Osteoblast (primary cell): ENCODE measurements around the gene DNAH8. TPM values are rescaled to one million over a fixed set of nuclear protein-coding genes. Genes with fewer than 3 reads are reported as not detected.

Experiments
- DNase-seq: peaks from one replicate; pipeline ENCODE4 v3.0.0; 2011; ENCODE audit warnings: low spot score, mixed read lengths; ENCODE audit not compliant: insufficient read length; ENCODE audit errors: missing footprints
- H2AFZ ChIP-seq: 2 replicates; pipeline ENCODE4 v1.6.0; 2011; ENCODE audit warnings: mild to moderate bottlenecking, low read length
- H3K27ac ChIP-seq: 2 replicates; pipeline ENCODE4 v1.5.1; 2011; ENCODE audit warnings: mild to moderate bottlenecking, low read depth, low read length, moderate library complexity
- H3K27me3 ChIP-seq: 2 replicates; pipeline ENCODE4 v1.6.0; 2012; ENCODE audit warnings: mild to moderate bottlenecking, control low read depth, inconsistent platforms, low read length, moderate library complexity; ENCODE audit not compliant: insufficient read depth
- H3K36me3 ChIP-seq: 2 replicates; pipeline ENCODE4 v1.5.1; 2011; ENCODE audit warnings: mild to moderate bottlenecking, low read length, control low read depth, moderate library complexity; ENCODE audit not compliant: insufficient read depth
- H3K4me1 ChIP-seq: 2 replicates; pipeline ENCODE4 v1.5.1; 2011; ENCODE audit warnings: mild to moderate bottlenecking, low read length, control low read depth, moderate library complexity; ENCODE audit not compliant: insufficient read depth
- H3K4me2 ChIP-seq: 2 replicates; pipeline ENCODE4 v1.6.0; 2011; ENCODE audit warnings: mild to moderate bottlenecking, low read length; ENCODE audit not compliant: insufficient read depth
- H3K4me3 ChIP-seq: fragments of 200-600 bp; sonication (generic); 3 replicates; pipeline ENCODE4 v1.5.1; 2012; ENCODE audit warnings: mild to moderate bottlenecking, low read length, inconsistent platforms; ENCODE audit not compliant: insufficient read depth
- H3K79me2 ChIP-seq: 2 replicates; pipeline ENCODE4 v1.6.0; 2012; ENCODE audit warnings: mild to moderate bottlenecking, low read length, control low read depth, inconsistent platforms; ENCODE audit not compliant: insufficient read depth
- H3K9me3 ChIP-seq: 2 replicates; pipeline ENCODE4 v1.5.1; 2011; ENCODE audit warnings: low read depth, low read length, control low read depth
- H4K20me1 ChIP-seq: 2 replicates; pipeline ENCODE4 v1.6.0; 2012; ENCODE audit warnings: mild to moderate bottlenecking, low read length, control low read depth; ENCODE audit not compliant: insufficient read depth
- total RNA-seq: library from RNA; depleted of rRNA; stranded (reverse); fragments of >200 nt; gene quantifications from 2 replicates; pipeline ENCODE4 v1.2.3, GENCODE V29; 2012
- TF ChIP-seq, protein P1 (sequence below): IDR thresholded peaks from 2 replicates; pipeline ENCODE4 v1.5.1; 2011; ENCODE audit warnings: mild to moderate bottlenecking, low read depth, low read length, moderate library complexity; ENCODE audit errors: extremely low read depth

Gene DNAH8
- total RNA-seq, 1 donor, result 0.36 TPM

DNA sequence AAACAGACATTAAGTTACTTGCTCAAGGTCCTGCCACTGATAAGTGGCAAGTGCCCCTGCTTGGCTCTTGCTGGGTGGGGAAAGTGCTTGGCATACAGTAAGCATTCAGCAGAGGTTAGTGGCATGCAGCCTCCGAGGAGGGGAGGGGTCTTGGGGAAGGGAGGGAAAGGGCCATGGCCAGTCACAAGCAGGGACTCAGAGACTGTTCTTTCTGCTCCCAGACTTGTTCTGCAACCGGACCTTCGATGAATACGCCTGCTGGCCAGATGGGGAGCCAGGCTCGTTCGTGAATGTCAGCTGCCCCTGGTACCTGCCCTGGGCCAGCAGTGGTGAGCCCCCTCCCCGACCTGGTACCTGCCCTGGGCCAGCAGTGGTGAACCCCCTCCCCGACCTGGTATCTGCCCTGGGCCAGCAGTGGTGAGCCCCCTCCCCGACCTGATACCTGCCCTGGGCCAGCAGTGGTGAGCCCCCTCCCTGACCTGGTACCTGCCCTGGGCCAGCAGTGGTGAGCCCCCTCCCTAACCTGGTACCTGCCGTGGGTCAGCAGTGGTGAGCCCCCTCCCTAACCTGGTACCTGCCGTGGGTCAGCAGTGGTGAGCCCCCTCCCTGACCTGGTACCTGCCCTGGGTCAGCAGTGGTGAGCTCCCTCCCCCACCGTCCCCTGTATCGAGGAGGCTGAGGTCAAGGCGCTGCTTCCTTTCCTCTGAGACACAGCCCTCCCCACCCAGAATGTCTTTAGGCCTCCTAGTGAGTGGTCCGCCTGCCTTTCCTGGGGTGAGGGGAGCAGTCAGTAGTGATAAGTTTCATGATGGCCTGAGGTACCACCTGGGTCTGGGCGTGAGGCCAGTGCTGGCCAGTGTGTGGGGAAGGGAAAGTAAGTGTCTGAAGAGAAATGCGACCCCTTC, 342.4 kb downstream of the DNAH8 start:
- H3K4me2 ChIP-seq, result no peak overlapping the region

GRCh38 chr6:39058471-39059147, 343.5 kb downstream of the DNAH8 start:
- Histone ChIP-seq H3K36me3 (no peaks in the 10 kb centered on the region), H3K79me2 (no peaks in the 10 kb centered on the region), H3K9me3 (no peaks in the 10 kb centered on the region), H2AFZ (no peak overlapping the region), H3K4me2 (no peak overlapping the region), H3K4me3 (no peak overlapping the region), H3K27ac (no peak overlapping the region), H3K27me3 (no peaks in the 10 kb centered on the region), H3K4me1 (no peaks in the 10 kb centered on the region), H4K20me1 (no peaks in the 10 kb centered on the region)
- TF ChIP-seq, protein P1, sequence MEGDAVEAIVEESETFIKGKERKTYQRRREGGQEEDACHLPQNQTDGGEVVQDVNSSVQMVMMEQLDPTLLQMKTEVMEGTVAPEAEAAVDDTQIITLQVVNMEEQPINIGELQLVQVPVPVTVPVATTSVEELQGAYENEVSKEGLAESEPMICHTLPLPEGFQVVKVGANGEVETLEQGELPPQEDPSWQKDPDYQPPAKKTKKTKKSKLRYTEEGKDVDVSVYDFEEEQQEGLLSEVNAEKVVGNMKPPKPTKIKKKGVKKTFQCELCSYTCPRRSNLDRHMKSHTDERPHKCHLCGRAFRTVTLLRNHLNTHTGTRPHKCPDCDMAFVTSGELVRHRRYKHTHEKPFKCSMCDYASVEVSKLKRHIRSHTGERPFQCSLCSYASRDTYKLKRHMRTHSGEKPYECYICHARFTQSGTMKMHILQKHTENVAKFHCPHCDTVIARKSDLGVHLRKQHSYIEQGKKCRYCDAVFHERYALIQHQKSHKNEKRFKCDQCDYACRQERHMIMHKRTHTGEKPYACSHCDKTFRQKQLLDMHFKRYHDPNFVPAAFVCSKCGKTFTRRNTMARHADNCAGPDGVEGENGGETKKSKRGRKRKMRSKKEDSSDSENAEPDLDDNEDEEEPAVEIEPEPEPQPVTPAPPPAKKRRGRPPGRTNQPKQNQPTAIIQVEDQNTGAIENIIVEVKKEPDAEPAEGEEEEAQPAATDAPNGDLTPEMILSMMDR, result no peak
- DNase-seq, result peak; percentile 37

More for the DNA sequence above, 342.4 kb downstream of the DNAH8 start:
- Histone ChIP-seq H4K20me1 (no peaks in the 10 kb centered on the region), H3K27me3 (no peaks in the 10 kb centered on the region), H3K79me2 (no peaks in the 10 kb centered on the region), H2AFZ (no peak overlapping the region), H3K9me3 (no peaks in the 10 kb centered on the region), H3K4me3 (no peak overlapping the region), H3K36me3 (no peaks in the 10 kb centered on the region), H3K4me1 (no peaks in the 10 kb centered on the region), H3K27ac (no peak overlapping the region)
- peak; percentile 51 for DNase-seq
- TF ChIP-seq, protein P1, result no peak

DNA sequence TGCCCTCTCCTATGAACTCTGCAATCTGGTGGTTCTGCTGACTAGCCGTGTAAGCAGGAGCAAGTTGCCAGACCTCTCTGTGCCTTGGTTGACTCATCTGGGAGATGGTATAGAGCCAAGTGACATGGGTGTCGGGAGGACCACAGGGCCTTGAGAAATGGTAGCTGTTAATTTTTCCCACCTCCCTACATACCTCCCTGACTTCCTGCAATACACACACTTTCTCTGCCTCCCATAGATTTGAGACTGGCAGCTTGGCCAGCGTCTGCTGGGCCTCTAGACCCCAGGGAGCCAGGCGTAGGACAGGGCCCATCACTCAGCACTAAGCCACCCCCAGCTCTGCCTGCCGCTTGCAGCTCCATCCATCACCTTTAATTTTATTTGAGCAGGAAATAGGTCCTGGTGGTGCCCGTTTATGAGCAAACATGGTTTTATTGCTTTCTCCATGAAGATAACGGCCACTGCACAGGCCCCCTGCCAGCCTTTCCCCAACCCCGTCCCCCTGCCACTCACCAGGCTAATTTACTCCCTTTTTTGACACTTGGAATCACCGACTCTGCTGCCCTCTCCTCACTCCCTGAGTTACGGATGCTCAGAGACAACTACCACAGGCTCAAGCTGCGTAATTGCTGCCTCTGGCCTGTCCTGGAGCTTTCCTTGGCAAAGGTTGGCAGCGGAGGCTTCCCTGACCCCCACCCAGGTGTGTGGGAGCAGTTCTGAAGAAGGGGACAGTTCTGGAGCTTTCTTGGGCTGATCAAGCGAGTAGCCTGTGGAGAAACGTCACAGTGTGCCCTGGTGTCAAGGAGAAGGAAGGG, 344.6 kb downstream of the DNAH8 start:
- H3K4me2 ChIP-seq, result no peak overlapping the region
- H3K9me3 ChIP-seq, result no peaks in the 10 kb centered on the region
- no peaks in the 10 kb centered on the region for H3K4me1 ChIP-seq
- no peaks in the 10 kb centered on the region for H3K36me3 ChIP-seq
- no peak overlapping the region for H2AFZ ChIP-seq
- H3K79me2 ChIP-seq, result no peaks in the 10 kb centered on the region
- DNase-seq, result peak; percentile 36
- TF ChIP-seq, protein P1, result no peak
- no peaks in the 10 kb centered on the region for H3K27me3 ChIP-seq
- H3K4me3 ChIP-seq, result no peak overlapping the region
- no peaks in the 10 kb centered on the region for H4K20me1 ChIP-seq
- no peak overlapping the region for H3K27ac ChIP-seq
